GM12865 (cell line): ENCODE results near the gene LRRC14B.

Experiments
- DNase-seq: peaks from one replicate; pipeline ENCODE4 v3.0.0; 2010; ENCODE audit warnings: low read depth
- H3K4me3 ChIP-seq: 2 replicates; pipeline ENCODE4 v1.5.1; 2011; ENCODE audit warnings: mild to moderate bottlenecking, low read depth, low read length, control low read depth
- CTCF ChIP-seq: IDR thresholded peaks from 2 replicates; pipeline ENCODE4 v1.5.1; 2011; ENCODE audit warnings: low read length, control low read depth, low read depth, inconsistent platforms; ENCODE audit not compliant: insufficient read depth; ENCODE audit errors: missing control alignments

The LRRC14B gene

GRCh38 chr5:201672-202071 lies 10.4 kb downstream of the LRRC14B start:
- DNase-seq, result no peak
- no peak for TF ChIP-seq CTCF
- no peak overlapping the region for H3K4me3 ChIP-seq

GRCh38 chr5:203246-203930 lies 12.1 kb downstream of the LRRC14B start:
- no peak for TF ChIP-seq CTCF
- no peak overlapping the region for H3K4me3 ChIP-seq
- no peak for DNase-seq

- TF ChIP-seq CTCF, result no peak
- DNase-seq, result no peak
- no peak overlapping the region for H3K4me3 ChIP-seq
These were observed 12.7 kb downstream of the LRRC14B start for GRCh38 chr5:204001-204400.

- no peak for DNase-seq
- no peak for TF ChIP-seq CTCF
- no peak overlapping the region for H3K4me3 ChIP-seq
These were observed 13.2 kb downstream of the LRRC14B start for GRCh38 chr5:204462-204861.

- DNase-seq, result no peak
- H3K4me3 ChIP-seq, result no peak overlapping the region
- no peak for TF ChIP-seq CTCF
These were observed 13.8 kb downstream of the LRRC14B start for GRCh38 chr5:204966-205670.

GRCh38 chr5:206406-206805 lies 15.1 kb downstream of the LRRC14B start:
- no peak overlapping the region for H3K4me3 ChIP-seq
- DNase-seq, result no peak
- no peak for TF ChIP-seq CTCF

GRCh38 chr5:206927-207536 lies 15.7 kb downstream of the LRRC14B start:
- DNase-seq, result no peak
- H3K4me3 ChIP-seq, result no peak overlapping the region
- TF ChIP-seq CTCF, result no peak
